Right ventricle myocardium superior (tissue), 1 donor: ENCODE measurements around the gene PNPLA7. TPM values are rescaled to one million over a fixed set of nuclear protein-coding genes. Genes with fewer than 3 reads are reported as not detected.
A peak's percentile ranks its signal among the peaks of the same experiment; 100 is the strongest.
"Not testable (repeated sequence)": the region's sequence is repeated elsewhere in the genome, so short reads cannot be mapped to it uniquely, and the experiment has no call there.

Source experiments
- ATAC-seq: fragments of 200-7000 bp; cut with Tn5 transposase; one replicate; pipeline ENCODE4 v1.9.1; 2020; ENCODE audit warnings: mild to moderate bottlenecking; ENCODE audit not compliant: poor library complexity
- DNase-seq: peaks from one replicate; pipeline ENCODE4 v3.0.0-alpha.2; 2020
- intact Hi-C: fragments of 100-400 bp; cut with DNase I; formaldehyde crosslinking; loops from one replicate; pipeline ENCODE4 v1.11.2; 2022
- microRNA-seq: library from miRNA; unstranded; fragments of <30 nt; microRNA quantifications from one replicate; pipeline ENCODE4 v1.2.0, GENCODE V29; 2020
- total RNA-seq: library from RNA; stranded (reverse); fragmentation: NEBNext Ultra II Directional; extraction: Animal tissue kit (Norgen Biotek cat#: 25700); gene quantifications from one replicate; pipeline ENCODE4 v1.2.1, GENCODE V29; 2021
- donor health status: DM: no; HTN: yes; CAD: no; lungs with severe emphysema.

The PNPLA7 gene
- total RNA-seq, 1 donor from 2014 or later = 12.2 TPM

- ATAC-seq (peak; percentile 95), DNase-seq (peak; percentile 95)
- intact Hi-C loops = no loop called here
Observed at GRCh38 chr9:137422604-137423513, 127.3 kb downstream of the PNPLA7 start, which contains the start of the genes EXD3 and NOXA1. Gene EXD3, minus strand, starts transcription at chr9:137423162. Its CDS starts 27,805 bp downstream, at chr9:137395357. Gene NOXA1, plus strand, starts transcription at chr9:137423393. Its CDS starts 137 bp downstream, at chr9:137423530.

- DNase-seq (no peak), ATAC-seq (no peak)
- intact Hi-C loops = no loop called here
Observed at GRCh38 chr9:137421838-137422603, 128.2 kb downstream of the PNPLA7 start.

GRCh38 chr9:137417161-137418021, 132.8 kb downstream of the PNPLA7 start:
- DNase-seq (peak; percentile 49), ATAC-seq (peak; percentile 39)
- intact Hi-C loops = no loop called here

GRCh38 chr9:137416563-137417151, 133.5 kb downstream of the PNPLA7 start:
- intact Hi-C loops = no loop called here
- peak; percentile 34 for DNase-seq
- ATAC-seq = no peak

GRCh38 chr9:137416006-137416562, 134.1 kb downstream of the PNPLA7 start:
- intact Hi-C loops = no loop called here
- no peak for ATAC-seq
- DNase-seq = peak; percentile 32

- intact Hi-C loops = no loop called here
- no peak for ATAC-seq
- no peak for DNase-seq
Observed at GRCh38 chr9:137415451-137415850, 134.8 kb downstream of the PNPLA7 start.

- intact Hi-C loops = no loop called here
- ATAC-seq = no peak
- peak; percentile 25 for DNase-seq
Observed at GRCh38 chr9:137412431-137412830, 137.8 kb downstream of the PNPLA7 start.

- DNase-seq (peak; percentile 81), ATAC-seq (peak; percentile 4)
- intact Hi-C loops = no loop called here
Observed at GRCh38 chr9:137411645-137412380, 138.4 kb downstream of the PNPLA7 start.

- DNase-seq (peak; percentile 43), ATAC-seq (no peak)
- intact Hi-C loops = no loop called here
Observed at GRCh38 chr9:137411260-137411644, 138.9 kb downstream of the PNPLA7 start.

GRCh38 chr9:137410891-137411249, 139.3 kb downstream of the PNPLA7 start:
- intact Hi-C loops = no loop called here
- no peak for DNase-seq
- no peak for ATAC-seq

- peak; percentile 37 for DNase-seq
- intact Hi-C loops, ATAC-seq: not testable (repeated sequence)
Observed at GRCh38 chr9:137410236-137410890, 139.8 kb downstream of the PNPLA7 start.

Small RNA genes lying within 50 kb of the gene (microRNA-seq; reads per million reads assigned to microRNA genes)
- not detected for gene MIR7114

Other genes with a start within 250 kb of the PNPLA7 start
- 4.4 TPM for gene NRARP, start 248.1 kb downstream of the PNPLA7 start, total RNA-seq
- 6.9 TPM for gene EXD3, start 127.2 kb downstream of the PNPLA7 start, total RNA-seq
- 1.7 TPM for gene NOXA1, start 127.0 kb downstream of the PNPLA7 start, total RNA-seq
- gene ENTPD8, start 109.0 kb downstream of the PNPLA7 start, total RNA-seq = not detected
- 10.0 TPM for gene NSMF, start 91.1 kb downstream of the PNPLA7 start, total RNA-seq
- 272 TPM for gene MRPL41, start 1.5 kb upstream of the PNPLA7 start, total RNA-seq
- 18.6 TPM for gene DPH7, start 28.5 kb upstream of the PNPLA7 start, total RNA-seq
- gene ZMYND19, start 40.1 kb upstream of the PNPLA7 start, total RNA-seq = 12.0 TPM
- 15.7 TPM for gene ARRDC1, start 55.3 kb upstream of the PNPLA7 start, total RNA-seq
- gene EHMT1, start 68.6 kb upstream of the PNPLA7 start, total RNA-seq = 31.2 TPM